ENCODE measurements around the gene SNRPE.
A peak's percentile ranks its signal among the peaks of the same experiment; 100 is the strongest.
"Not testable (repeated sequence)": the region's sequence is repeated elsewhere in the genome, so short reads cannot be mapped to it uniquely, and the experiment has no call there.

The SNRPE gene

GRCh38 chr1:203843435-203843834 is 18.0 kb upstream of the SNRPE start:
- no peaks in the 10 kb centered on the region for H3K9me3 ChIP-seq (ENCODE audit: control insufficient read depth, low read length)
- H3K27me3 ChIP-seq (ENCODE audit: control insufficient read depth, insufficient read depth, low read length) = no peaks in the 10 kb centered on the region
- no peaks in the 10 kb centered on the region for H3K4me1 ChIP-seq (ENCODE audit: control insufficient read depth, insufficient read depth, low read length)
- H3K36me3 ChIP-seq (ENCODE audit: control insufficient read depth, insufficient read depth, low read length) = peaks cover 14% of the 10 kb centered on the region
- no peak overlapping the region for H3K4me3 ChIP-seq (ENCODE audit: low read length)
- no peak overlapping the region for H3K9ac ChIP-seq (ENCODE audit: low read length)

GRCh38 chr1:203853112-203853511 is 8.3 kb upstream of the SNRPE start:
- not testable (repeated sequence) for H3K9me3 ChIP-seq (ENCODE audit: control insufficient read depth, low read length); H3K4me3 ChIP-seq (ENCODE audit: low read length); H3K9ac ChIP-seq (ENCODE audit: low read length); H3K4me1 ChIP-seq (ENCODE audit: control insufficient read depth, insufficient read depth, low read length); H3K27me3 ChIP-seq (ENCODE audit: control insufficient read depth, insufficient read depth, low read length)
- peaks cover 17% of the 10 kb centered on the region for H3K36me3 ChIP-seq (ENCODE audit: control insufficient read depth, insufficient read depth, low read length)

GRCh38 chr1:203858055-203858454 is 3.3 kb upstream of the SNRPE start:
- Histone ChIP-seq H3K4me1 (ENCODE audit: control insufficient read depth, insufficient read depth, low read length) (peaks cover 5% of the 10 kb centered on the region), H3K9ac (ENCODE audit: low read length) (no peak overlapping the region), H3K4me3 (ENCODE audit: low read length) (no peak overlapping the region), H3K36me3 (ENCODE audit: control insufficient read depth, insufficient read depth, low read length) (no peaks in the 10 kb centered on the region), H3K9me3 (ENCODE audit: control insufficient read depth, low read length) (no peaks in the 10 kb centered on the region), H3K27me3 (ENCODE audit: control insufficient read depth, insufficient read depth, low read length) (no peaks in the 10 kb centered on the region)

GRCh38 chr1:203858975-203859374 is 2.4 kb upstream of the SNRPE start:
- H3K36me3 ChIP-seq (ENCODE audit: control insufficient read depth, insufficient read depth, low read length) = no peaks in the 10 kb centered on the region
- no peaks in the 10 kb centered on the region for H3K9me3 ChIP-seq (ENCODE audit: control insufficient read depth, low read length)
- no peak overlapping the region for H3K4me3 ChIP-seq (ENCODE audit: low read length)
- H3K4me1 ChIP-seq (ENCODE audit: control insufficient read depth, insufficient read depth, low read length) = peaks cover 5% of the 10 kb centered on the region
- H3K9ac ChIP-seq (ENCODE audit: low read length) = no peak overlapping the region
- H3K27me3 ChIP-seq (ENCODE audit: control insufficient read depth, insufficient read depth, low read length) = no peaks in the 10 kb centered on the region

GRCh38 chr1:203860396-203861025 is 888 bp upstream of the SNRPE start:
- Histone ChIP-seq H3K4me3 (ENCODE audit: low read length) (peak overlapping the region; percentile 22), H3K36me3 (ENCODE audit: control insufficient read depth, insufficient read depth, low read length) (no peaks in the 10 kb centered on the region), H3K27me3 (ENCODE audit: control insufficient read depth, insufficient read depth, low read length) (no peaks in the 10 kb centered on the region), H3K9ac (ENCODE audit: low read length) (peak overlapping the region; percentile 83), H3K9me3 (ENCODE audit: control insufficient read depth, low read length) (no peaks in the 10 kb centered on the region), H3K4me1 (ENCODE audit: control insufficient read depth, insufficient read depth, low read length) (peaks cover 5% of the 10 kb centered on the region)

- no peak overlapping the region for H3K4me3 ChIP-seq (ENCODE audit: low read length)
- H3K4me1 ChIP-seq (ENCODE audit: control insufficient read depth, insufficient read depth, low read length) = no peaks in the 10 kb centered on the region
- no peak overlapping the region for H3K9ac ChIP-seq (ENCODE audit: low read length)
- H3K27me3 ChIP-seq (ENCODE audit: control insufficient read depth, insufficient read depth, low read length) = no peaks in the 10 kb centered on the region
- no peaks in the 10 kb centered on the region for H3K9me3 ChIP-seq (ENCODE audit: control insufficient read depth, low read length)
- no peaks in the 10 kb centered on the region for H3K36me3 ChIP-seq (ENCODE audit: control insufficient read depth, insufficient read depth, low read length)
Observed at GRCh38 chr1:203867802-203868201, 6.4 kb downstream of the SNRPE start.

GRCh38 chr1:203870245-203870644 is 8.8 kb downstream of the SNRPE start:
- H3K9ac ChIP-seq (ENCODE audit: low read length) = no peak overlapping the region
- no peaks in the 10 kb centered on the region for H3K4me1 ChIP-seq (ENCODE audit: control insufficient read depth, insufficient read depth, low read length)
- no peaks in the 10 kb centered on the region for H3K36me3 ChIP-seq (ENCODE audit: control insufficient read depth, insufficient read depth, low read length)
- no peaks in the 10 kb centered on the region for H3K27me3 ChIP-seq (ENCODE audit: control insufficient read depth, insufficient read depth, low read length)
- no peaks in the 10 kb centered on the region for H3K9me3 ChIP-seq (ENCODE audit: control insufficient read depth, low read length)
- H3K4me3 ChIP-seq (ENCODE audit: low read length) = no peak overlapping the region

GRCh38 chr1:203871114-203871880 is 9.9 kb downstream of the SNRPE start:
- H3K9ac ChIP-seq (ENCODE audit: low read length) = no peak overlapping the region
- no peak overlapping the region for H3K4me3 ChIP-seq (ENCODE audit: low read length)
- no peaks in the 10 kb centered on the region for H3K9me3 ChIP-seq (ENCODE audit: control insufficient read depth, low read length)
- no peaks in the 10 kb centered on the region for H3K27me3 ChIP-seq (ENCODE audit: control insufficient read depth, insufficient read depth, low read length)
- H3K36me3 ChIP-seq (ENCODE audit: control insufficient read depth, insufficient read depth, low read length) = no peaks in the 10 kb centered on the region
- H3K4me1 ChIP-seq (ENCODE audit: control insufficient read depth, insufficient read depth, low read length) = no peaks in the 10 kb centered on the region

- Histone ChIP-seq H3K9me3 (ENCODE audit: control insufficient read depth, low read length) (no peaks in the 10 kb centered on the region), H3K9ac (ENCODE audit: low read length) (no peak overlapping the region), H3K4me3 (ENCODE audit: low read length) (no peak overlapping the region), H3K27me3 (ENCODE audit: control insufficient read depth, insufficient read depth, low read length) (no peaks in the 10 kb centered on the region), H3K36me3 (ENCODE audit: control insufficient read depth, insufficient read depth, low read length) (no peaks in the 10 kb centered on the region), H3K4me1 (ENCODE audit: control insufficient read depth, insufficient read depth, low read length) (no peaks in the 10 kb centered on the region)
Observed at GRCh38 chr1:203873094-203873493, 11.7 kb downstream of the SNRPE start.

GRCh38 chr1:203878422-203878821 is 17.0 kb downstream of the SNRPE start:
- Histone ChIP-seq H3K4me1 (ENCODE audit: control insufficient read depth, insufficient read depth, low read length) (no peaks in the 10 kb centered on the region), H3K27me3 (ENCODE audit: control insufficient read depth, insufficient read depth, low read length) (no peaks in the 10 kb centered on the region), H3K9me3 (ENCODE audit: control insufficient read depth, low read length) (no peaks in the 10 kb centered on the region), H3K9ac (ENCODE audit: low read length) (no peak overlapping the region), H3K4me3 (ENCODE audit: low read length) (no peak overlapping the region), H3K36me3 (ENCODE audit: control insufficient read depth, insufficient read depth, low read length) (no peaks in the 10 kb centered on the region)

- no peak overlapping the region for H3K9ac ChIP-seq (ENCODE audit: low read length)
Observed at GRCh38 chr1:203880606-203881005, 19.2 kb downstream of the SNRPE start.

GRCh38 chr1:203888807-203889251 is 27.4 kb downstream of the SNRPE start:
- Histone ChIP-seq H3K9me3 (ENCODE audit: control insufficient read depth, low read length) (no peaks in the 10 kb centered on the region), H3K36me3 (ENCODE audit: control insufficient read depth, insufficient read depth, low read length) (no peaks in the 10 kb centered on the region)

More at GRCh38 chr1:203880606-203881005, 19.2 kb downstream of the SNRPE start:
- Histone ChIP-seq H3K9me3 (ENCODE audit: control insufficient read depth, low read length) (no peaks in the 10 kb centered on the region), H3K27me3 (ENCODE audit: control insufficient read depth, insufficient read depth, low read length) (no peaks in the 10 kb centered on the region), H3K36me3 (ENCODE audit: control insufficient read depth, insufficient read depth, low read length) (no peaks in the 10 kb centered on the region), H3K4me3 (ENCODE audit: low read length) (no peak overlapping the region), H3K4me1 (ENCODE audit: control insufficient read depth, insufficient read depth, low read length) (no peaks in the 10 kb centered on the region)

More at GRCh38 chr1:203888807-203889251, 27.4 kb downstream of the SNRPE start:
- Histone ChIP-seq H3K27me3 (ENCODE audit: control insufficient read depth, insufficient read depth, low read length) (no peaks in the 10 kb centered on the region), H3K4me3 (ENCODE audit: low read length) (no peak overlapping the region), H3K9ac (ENCODE audit: low read length) (no peak overlapping the region), H3K4me1 (ENCODE audit: control insufficient read depth, insufficient read depth, low read length) (no peaks in the 10 kb centered on the region)
